BLaER1 (cell line): ENCODE measurements around the gene IPCEF1.

Experiments used
- H3K27ac ChIP-seq: shearing (Covaris generic); formaldehyde crosslinking; 2 replicates; pipeline ENCODE4 v1.8.1; 2022
- H3K27me3 ChIP-seq: shearing (Covaris generic); formaldehyde crosslinking; 2 replicates; pipeline ENCODE4 v1.8.1; 2022
- H3K36me3 ChIP-seq: shearing (Covaris generic); formaldehyde crosslinking; 2 replicates; pipeline ENCODE4 v1.8.1; 2022
- H3K4me1 ChIP-seq: shearing (Covaris generic); formaldehyde crosslinking; 2 replicates; pipeline ENCODE4 v1.8.1; 2022
- H3K4me2 ChIP-seq: shearing (Covaris generic); formaldehyde crosslinking; 2 replicates; pipeline ENCODE4 v1.8.1; 2022
- H3K4me3 ChIP-seq: shearing (Covaris generic); formaldehyde crosslinking; 2 replicates; pipeline ENCODE4 v1.8.1; 2022
- H3K9ac ChIP-seq: shearing (Covaris generic); formaldehyde crosslinking; 2 replicates; pipeline ENCODE4 v1.8.1; 2022
- H3K9me3 ChIP-seq: shearing (Covaris generic); formaldehyde crosslinking; 2 replicates; pipeline ENCODE4 v1.8.1; 2022
- H4K20me1 ChIP-seq: shearing (Covaris generic); formaldehyde crosslinking; 2 replicates; pipeline ENCODE4 v1.8.1; 2022
- Cebpa-rat ChIP-seq: shearing (Covaris generic); IDR thresholded peaks from 2 replicates; pipeline ENCODE4 v1.8.1; 2022

The IPCEF1 gene

DNA sequence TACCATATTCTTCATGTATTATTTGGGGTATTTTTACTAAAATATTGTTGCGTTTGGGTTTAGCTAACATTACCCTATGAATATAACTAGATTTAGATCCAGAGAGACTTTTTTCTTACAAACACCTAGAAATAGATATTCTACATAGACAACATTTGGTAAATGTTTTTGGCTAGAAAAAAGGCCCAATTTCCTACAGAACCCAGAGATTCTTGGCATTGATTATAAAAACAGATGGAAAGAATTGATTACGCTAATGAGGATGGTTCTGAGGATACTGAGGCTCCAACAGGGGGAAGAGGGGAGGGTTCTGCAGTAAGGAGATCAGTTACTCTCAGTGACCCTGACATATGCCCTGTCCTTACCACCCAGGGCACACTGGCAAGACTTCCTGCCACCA lies 123.2 kb downstream of the IPCEF1 start:
- no peak for TF ChIP-seq Cebpa-rat
- Histone ChIP-seq H3K9me3 (peaks cover 4% of the 10 kb centered on the region; the same call in 1 of the 2 replicates), H3K27me3 (no peaks in the 10 kb centered on the region), H3K9ac (no peak overlapping the region; the same call in 1 of the 2 replicates), H3K4me1 (peaks cover 27% of the 10 kb centered on the region), H4K20me1 (no peaks in the 10 kb centered on the region), H3K27ac (peak overlapping the region; percentile 69; the same call in 1 of the 2 replicates), H3K4me2 (peak overlapping the region; percentile 72), H3K36me3 (no peaks in the 10 kb centered on the region; the same call in 1 of the 2 replicates), H3K4me3 (no peak overlapping the region)

- no peak overlapping the region for H3K27ac ChIP-seq
- no peak overlapping the region for H3K9ac ChIP-seq
- H3K36me3 ChIP-seq, result no peaks in the 10 kb centered on the region; the same call in 1 of the 2 replicates
- no peaks in the 10 kb centered on the region for H4K20me1 ChIP-seq
- peaks cover 27% of the 10 kb centered on the region for H3K4me1 ChIP-seq
- no peak for TF ChIP-seq Cebpa-rat
- H3K27me3 ChIP-seq, result no peaks in the 10 kb centered on the region
- H3K4me3 ChIP-seq, result no peak overlapping the region
- no peak overlapping the region for H3K4me2 ChIP-seq
- H3K9me3 ChIP-seq, result peaks cover 6% of the 10 kb centered on the region; the same call in 1 of the 2 replicates
These were observed 124.3 kb downstream of the IPCEF1 start for GRCh38 chr6:154232013-154232910.

GRCh38 chr6:154230910-154231595 lies 125.5 kb downstream of the IPCEF1 start:
- Histone ChIP-seq H3K4me2 (no peak overlapping the region), H3K27me3 (no peaks in the 10 kb centered on the region), H3K4me3 (no peak overlapping the region), H3K27ac (no peak overlapping the region), H3K36me3 (no peaks in the 10 kb centered on the region; the same call in 1 of the 2 replicates), H3K9ac (no peak overlapping the region), H3K4me1 (peaks cover 27% of the 10 kb centered on the region), H4K20me1 (no peaks in the 10 kb centered on the region), H3K9me3 (peaks cover 7% of the 10 kb centered on the region; the same call in 1 of the 2 replicates)
- no peak for TF ChIP-seq Cebpa-rat

- no peak for TF ChIP-seq Cebpa-rat
- H3K9ac ChIP-seq, result no peak overlapping the region
- no peaks in the 10 kb centered on the region; the same call in 1 of the 2 replicates for H3K36me3 ChIP-seq
- H3K4me1 ChIP-seq, result peaks cover 27% of the 10 kb centered on the region
- H3K9me3 ChIP-seq, result peaks cover 3% of the 10 kb centered on the region; the same call in 1 of the 2 replicates
- no peak overlapping the region for H3K4me2 ChIP-seq
- no peak overlapping the region for H3K27ac ChIP-seq
- H3K27me3 ChIP-seq, result no peaks in the 10 kb centered on the region
- H3K4me3 ChIP-seq, result no peak overlapping the region
- H4K20me1 ChIP-seq, result no peaks in the 10 kb centered on the region
These were observed 126.2 kb downstream of the IPCEF1 start for GRCh38 chr6:154230393-154230792.

DNA sequence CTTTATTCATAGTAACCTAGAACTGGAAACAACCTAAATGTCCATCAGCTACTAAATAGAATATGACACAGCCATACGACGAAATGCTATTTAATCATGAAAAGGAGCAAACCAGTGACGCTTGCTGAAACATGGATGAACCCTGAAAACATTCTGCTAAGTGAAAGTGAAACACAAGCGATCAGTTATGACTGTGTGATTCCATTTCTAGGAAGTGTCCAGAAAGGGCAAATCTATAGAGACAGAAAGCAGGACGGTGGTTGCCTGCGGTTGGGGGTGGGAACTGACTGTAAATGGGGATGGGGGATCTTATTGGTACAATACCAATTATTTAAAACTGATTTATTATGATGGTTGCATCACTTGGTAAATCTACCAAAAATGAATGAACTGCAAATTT lies 126.8 kb downstream of the IPCEF1 start:
- H3K9me3 ChIP-seq, result peaks cover 3% of the 10 kb centered on the region; the same call in 1 of the 2 replicates
- no peak for TF ChIP-seq Cebpa-rat
- no peak overlapping the region for H3K27ac ChIP-seq
- H4K20me1 ChIP-seq, result no peaks in the 10 kb centered on the region
- H3K36me3 ChIP-seq, result no peaks in the 10 kb centered on the region; the same call in 1 of the 2 replicates
- peaks cover 22% of the 10 kb centered on the region for H3K4me1 ChIP-seq
- no peak overlapping the region for H3K4me3 ChIP-seq
- no peak overlapping the region for H3K9ac ChIP-seq
- no peak overlapping the region for H3K4me2 ChIP-seq
- H3K27me3 ChIP-seq, result no peaks in the 10 kb centered on the region

DNA sequence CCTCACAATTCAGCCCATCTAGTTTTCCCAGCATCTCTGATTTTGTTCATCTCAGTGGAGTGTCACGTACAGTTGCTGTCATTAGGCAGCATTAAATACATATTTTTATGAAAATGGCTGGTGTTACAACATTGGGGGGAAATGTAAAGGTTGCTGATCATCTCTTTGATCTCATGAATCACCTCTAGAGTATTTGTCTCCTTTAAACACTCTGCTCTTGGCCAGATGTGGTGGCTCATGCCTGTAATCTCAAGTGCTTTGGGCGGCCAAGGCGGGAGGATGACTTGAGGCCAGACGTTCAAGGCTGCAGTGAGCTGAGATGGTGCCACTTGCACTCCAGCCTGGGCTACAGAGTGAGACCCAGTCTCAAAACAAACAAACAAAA lies 128.1 kb downstream of the IPCEF1 start:
- no peak overlapping the region for H3K9ac ChIP-seq
- no peak overlapping the region for H3K4me2 ChIP-seq
- H3K4me1 ChIP-seq, result peaks cover 9% of the 10 kb centered on the region
- H3K27me3 ChIP-seq, result no peaks in the 10 kb centered on the region
- H3K36me3 ChIP-seq, result no peaks in the 10 kb centered on the region; the same call in 1 of the 2 replicates
- no peak overlapping the region for H3K27ac ChIP-seq
- H3K9me3 ChIP-seq, result peaks cover 3% of the 10 kb centered on the region; the same call in 1 of the 2 replicates
- H4K20me1 ChIP-seq, result no peaks in the 10 kb centered on the region
- H3K4me3 ChIP-seq, result no peak overlapping the region
- no peak for TF ChIP-seq Cebpa-rat

- Histone ChIP-seq H3K36me3 (no peaks in the 10 kb centered on the region; the same call in 1 of the 2 replicates), H3K27ac (no peak overlapping the region), H3K4me3 (no peak overlapping the region), H3K27me3 (no peaks in the 10 kb centered on the region), H3K4me1 (peaks cover 4% of the 10 kb centered on the region), H3K9ac (no peak overlapping the region), H3K4me2 (no peak overlapping the region), H3K9me3 (peaks cover 3% of the 10 kb centered on the region; the same call in 1 of the 2 replicates), H4K20me1 (no peaks in the 10 kb centered on the region)
- no peak for TF ChIP-seq Cebpa-rat
These were observed 128.6 kb downstream of the IPCEF1 start for GRCh38 chr6:154227862-154228520.

DNA sequence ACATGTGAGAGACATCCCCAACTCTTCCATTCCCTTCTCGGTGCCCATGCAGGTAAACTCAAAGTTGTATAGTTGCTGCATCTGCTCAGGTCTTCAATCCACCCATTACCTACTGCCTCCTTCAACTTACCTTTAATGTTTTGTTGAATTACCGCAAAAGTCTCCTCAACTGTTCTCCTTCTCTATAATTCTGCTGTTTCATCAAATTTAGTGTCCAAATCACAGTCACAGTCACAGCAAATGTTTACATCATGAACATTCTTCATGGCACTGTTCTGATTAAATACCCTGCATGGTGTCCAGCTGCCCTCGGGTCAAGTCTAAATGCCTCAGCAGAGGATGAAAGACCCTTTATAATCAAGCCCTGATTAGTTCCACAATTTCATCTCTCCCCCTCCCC lies 130.1 kb downstream of the IPCEF1 start:
- no peaks in the 10 kb centered on the region for H3K27me3 ChIP-seq
- no peak for TF ChIP-seq Cebpa-rat
- H4K20me1 ChIP-seq, result no peaks in the 10 kb centered on the region
- H3K9me3 ChIP-seq, result peaks cover 3% of the 10 kb centered on the region; the same call in 1 of the 2 replicates
- no peaks in the 10 kb centered on the region for H3K4me1 ChIP-seq
- no peak overlapping the region for H3K9ac ChIP-seq
- no peak overlapping the region for H3K27ac ChIP-seq
- no peak overlapping the region for H3K4me3 ChIP-seq
- H3K4me2 ChIP-seq, result no peak overlapping the region
- H3K36me3 ChIP-seq, result no peaks in the 10 kb centered on the region; the same call in 1 of the 2 replicates

DNA sequence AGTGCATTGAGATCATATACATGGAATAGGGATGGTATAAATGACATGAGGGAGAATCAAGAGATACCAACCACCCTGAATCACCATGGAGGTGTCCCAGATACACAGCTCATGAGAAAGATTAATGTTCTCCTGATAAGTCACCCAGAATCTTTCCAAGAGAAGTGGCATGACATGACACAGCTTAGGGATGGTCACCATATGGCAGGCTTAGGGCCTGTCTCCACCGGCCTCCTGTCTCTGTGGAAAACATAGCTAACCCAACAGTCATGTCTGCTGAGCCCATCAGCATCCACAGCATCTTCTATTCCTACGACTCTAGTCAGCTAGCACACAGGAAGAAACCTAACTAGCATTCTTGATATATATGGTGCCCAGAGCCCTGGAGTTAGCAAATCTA lies 133.3 kb downstream of the IPCEF1 start:
- no peaks in the 10 kb centered on the region for H4K20me1 ChIP-seq

More for the DNA sequence above, 133.3 kb downstream of the IPCEF1 start:
- Histone ChIP-seq H3K9me3 (peaks cover 3% of the 10 kb centered on the region; the same call in 1 of the 2 replicates), H3K4me2 (no peak overlapping the region), H3K4me1 (peaks cover 7% of the 10 kb centered on the region), H3K36me3 (no peaks in the 10 kb centered on the region), H3K27me3 (no peaks in the 10 kb centered on the region), H3K27ac (no peak overlapping the region), H3K9ac (no peak overlapping the region), H3K4me3 (no peak overlapping the region)
- TF ChIP-seq Cebpa-rat, result no peak
